ENCODE data around the gene PWWP2B. TPM values are rescaled to one million over a fixed set of nuclear protein-coding genes. Genes with fewer than 3 reads are reported as not detected.

Gene PWWP2B
- total and polyA plus RNA-seq, 10 of the 15 experiments (the other 5 are each of a cell fraction or from before 2014, with no cell fraction given): 0.04 to 0.87 (median 0.35) TPM; not detected in 4

- RAD21 ChIA-PET (ENCODE audit: unreplicated experiment): no interaction called here
- POLR2A ChIA-PET: no interaction called here
- 41% methylated on average over 21 of the region's 25 CpGs for WGBS (ENCODE audit: insufficient coverage, insufficient replicate concordance, low lambda C conversion rate, missing lambda C conversion rate)
- CTCF ChIA-PET: interaction anchor here (1.1 kb wide), 1 partner anchor 23 kb away, joined by 3 read pairs; no protein-coding TSS in a partner anchor
- peaks cover 26% of the 10 kb centered on the region for H3K4me1 ChIP-seq (ENCODE audit: control insufficient read depth, insufficient read depth, low read length)
- no peak for DNase-seq (ENCODE audit: low read depth, low spot score)
- no peaks in the 10 kb centered on the region for H3K9me3 ChIP-seq (replicated peaks; ENCODE audit: control insufficient read depth, insufficient read depth, low read length)
- SMC1A ChIA-PET (ENCODE audit: uncharacterized antibody, unreplicated experiment): no interaction called here
- TF ChIP-seq PAX8 (IDR thresholded peaks at IDR 0.05) (no peak), ZBTB33 (IDR thresholded peaks at IDR 0.05) (no peak), RBBP5 (conservative IDR thresholded peaks at IDR 0.05) (no peak), IRF4 (IDR thresholded peaks at IDR 0.05; ENCODE audit: low read depth, low read length) (no peak), SP1 (IDR thresholded peaks at IDR 0.05; ENCODE audit: low read depth, low read length) (no peak)
- FAIRE-seq: no peak
- no peaks in the 10 kb centered on the region for H3K36me3 ChIP-seq (ENCODE audit: control insufficient read depth in 2 of 2, insufficient read depth in 2 of 2, low read length in 1 of 2)
- in situ Hi-C loops (cut with MboI): no loop called here
- H3K27me3 ChIP-seq (replicated peaks in 1 of 2; ENCODE audit: control insufficient read depth in 2 of 2, insufficient read depth in 2 of 2, low read length in 1 of 2): no peaks in the 10 kb centered on the region; a peak in 1 of 4 replicates
- no peak for ATAC-seq
- no TSS peak for BruUV-seq (replicated peaks)
- no peak overlapping the region for H2AFZ ChIP-seq (ENCODE audit: control insufficient read depth, low read depth, low read length)
- H4K20me1 ChIP-seq (ENCODE audit: control insufficient read depth, insufficient read depth): no peaks in the 10 kb centered on the region
- no peak overlapping the region for H3K4me2 ChIP-seq (ENCODE audit: control insufficient read depth, insufficient read depth)
- H3K9ac ChIP-seq (ENCODE audit: control insufficient read depth, insufficient read depth, low read length): no peak overlapping the region
- H3K27ac ChIP-seq (ENCODE audit: control insufficient read depth, insufficient read depth): no peak overlapping the region
- intact Hi-C loops (cut with micrococcal nuclease; ENCODE audit: unreplicated experiment): no loop called here
- no peaks in the 10 kb centered on the region for H3K79me2 ChIP-seq (ENCODE audit: control insufficient read depth, insufficient read depth, low read length)
- no peak overlapping the region for H3K4me3 ChIP-seq
Observed at GRCh38 chr10:132419538-132420468, 22.8 kb downstream of the PWWP2B start.
